ENCODE results near the gene UXS1. TPM values are rescaled to one million over a fixed set of nuclear protein-coding genes. Genes with fewer than 3 reads are reported as not detected.

UXS1 gene
- total and polyA plus RNA-seq, 2 donors = 34.3 to 47.2 TPM

- Histone ChIP-seq H3K36me3 (ENCODE audit: insufficient read depth) (no peaks in the 10 kb centered on the region), H3K4me1 (ENCODE audit: insufficient read depth) (no peaks in the 10 kb centered on the region), H3K4me3 (ENCODE audit: low read depth, low read length) (no peak overlapping the region), H3K27ac (ENCODE audit: low read depth) (peak overlapping the region; percentile 26)
- WGBS = 86% methylated on average over 13 of the region's 13 CpGs
- DNase-seq (ENCODE audit: extremely low spot score) = peak; percentile 14
Measured at GRCh38 chr2:106113361-106113966, 80.6 kb downstream of the UXS1 start.

- H3K27ac ChIP-seq (ENCODE audit: low read depth) = no peak overlapping the region
- no peaks in the 10 kb centered on the region for H3K4me1 ChIP-seq (ENCODE audit: insufficient read depth)
- no peak for DNase-seq (ENCODE audit: extremely low spot score)
- no peaks in the 10 kb centered on the region for H3K36me3 ChIP-seq (ENCODE audit: insufficient read depth)
- 96% methylated on average over 14 of the region's 14 CpGs for WGBS
- H3K4me3 ChIP-seq (ENCODE audit: low read depth, low read length) = no peak overlapping the region
Measured at GRCh38 chr2:106111882-106112571, 82.1 kb downstream of the UXS1 start.

GRCh38 chr2:106109675-106110424 is 84.3 kb downstream of the UXS1 start:
- no peak for DNase-seq (ENCODE audit: extremely low spot score)
- Histone ChIP-seq H3K27ac (ENCODE audit: low read depth) (no peak overlapping the region), H3K36me3 (ENCODE audit: insufficient read depth) (no peaks in the 10 kb centered on the region), H3K4me3 (ENCODE audit: low read depth, low read length) (no peak overlapping the region), H3K4me1 (ENCODE audit: insufficient read depth) (no peaks in the 10 kb centered on the region)
- 71% methylated on average over 13 of the region's 13 CpGs for WGBS

GRCh38 chr2:106108791-106109190 is 85.3 kb downstream of the UXS1 start:
- 63% methylated on average over 7 of the region's 7 CpGs for WGBS

GRCh38 chr2:106108351-106108750 is 85.8 kb downstream of the UXS1 start:
- H3K4me1 ChIP-seq (ENCODE audit: insufficient read depth) = no peaks in the 10 kb centered on the region
- no peak overlapping the region for H3K27ac ChIP-seq (ENCODE audit: low read depth)
- no peak for DNase-seq (ENCODE audit: extremely low spot score)
- H3K36me3 ChIP-seq (ENCODE audit: insufficient read depth) = no peaks in the 10 kb centered on the region
- H3K4me3 ChIP-seq (ENCODE audit: low read depth, low read length) = no peak overlapping the region
- WGBS = 32% methylated on average over 6 of the region's 6 CpGs

More at GRCh38 chr2:106108791-106109190, 85.3 kb downstream of the UXS1 start:
- DNase-seq (ENCODE audit: extremely low spot score) = peak; percentile 13
- no peak overlapping the region for H3K4me3 ChIP-seq (ENCODE audit: low read depth, low read length)
- H3K4me1 ChIP-seq (ENCODE audit: insufficient read depth) = no peaks in the 10 kb centered on the region
- no peaks in the 10 kb centered on the region for H3K36me3 ChIP-seq (ENCODE audit: insufficient read depth)
- no peak overlapping the region for H3K27ac ChIP-seq (ENCODE audit: low read depth)

- H3K36me3 ChIP-seq (ENCODE audit: insufficient read depth) = no peaks in the 10 kb centered on the region
- H3K4me1 ChIP-seq (ENCODE audit: insufficient read depth) = no peaks in the 10 kb centered on the region
- no peak for DNase-seq (ENCODE audit: extremely low spot score)
- 78% methylated on average over 14 of the region's 14 CpGs for WGBS
- H3K4me3 ChIP-seq (ENCODE audit: low read depth, low read length) = no peak overlapping the region
- no peak overlapping the region for H3K27ac ChIP-seq (ENCODE audit: low read depth)
Measured at GRCh38 chr2:106107509-106108131, 86.5 kb downstream of the UXS1 start.

GRCh38 chr2:106106622-106107508 is 87.2 kb downstream of the UXS1 start:
- Histone ChIP-seq H3K27ac (ENCODE audit: low read depth) (no peak overlapping the region), H3K4me1 (ENCODE audit: insufficient read depth) (no peaks in the 10 kb centered on the region), H3K4me3 (ENCODE audit: low read depth, low read length) (no peak overlapping the region), H3K36me3 (ENCODE audit: insufficient read depth) (no peaks in the 10 kb centered on the region)
- no peak for DNase-seq (ENCODE audit: extremely low spot score)
- WGBS = 86% methylated on average over 12 of the region's 12 CpGs

GRCh38 chr2:106105151-106105922 is 88.8 kb downstream of the UXS1 start:
- no peak for DNase-seq (ENCODE audit: extremely low spot score)
- WGBS = 87% methylated on average over 16 of the region's 16 CpGs

GRCh38 chr2:106104332-106105062 is 89.6 kb downstream of the UXS1 start:
- no peaks in the 10 kb centered on the region for H3K4me1 ChIP-seq (ENCODE audit: insufficient read depth)
- 56% methylated on average over 16 of the region's 16 CpGs for WGBS
- no peaks in the 10 kb centered on the region for H3K36me3 ChIP-seq (ENCODE audit: insufficient read depth)
- no peak overlapping the region for H3K4me3 ChIP-seq (ENCODE audit: low read depth, low read length)
- H3K27ac ChIP-seq (ENCODE audit: low read depth) = no peak overlapping the region
- DNase-seq (ENCODE audit: extremely low spot score) = no peak

More at GRCh38 chr2:106105151-106105922, 88.8 kb downstream of the UXS1 start:
- Histone ChIP-seq H3K36me3 (ENCODE audit: insufficient read depth) (no peaks in the 10 kb centered on the region), H3K27ac (ENCODE audit: low read depth) (no peak overlapping the region), H3K4me3 (ENCODE audit: low read depth, low read length) (no peak overlapping the region), H3K4me1 (ENCODE audit: insufficient read depth) (no peaks in the 10 kb centered on the region)

GRCh38 chr2:106099691-106100090 is 94.4 kb downstream of the UXS1 start:
- no peak for DNase-seq (ENCODE audit: extremely low spot score)
- Histone ChIP-seq H3K4me3 (ENCODE audit: low read depth, low read length) (no peak overlapping the region), H3K36me3 (ENCODE audit: insufficient read depth) (no peaks in the 10 kb centered on the region), H3K4me1 (ENCODE audit: insufficient read depth) (no peaks in the 10 kb centered on the region), H3K27ac (ENCODE audit: low read depth) (no peak overlapping the region)
- 89% methylated on average over 5 of the region's 5 CpGs for WGBS

- no peak for DNase-seq (ENCODE audit: extremely low spot score)
- Histone ChIP-seq H3K36me3 (ENCODE audit: insufficient read depth) (no peaks in the 10 kb centered on the region), H3K27ac (ENCODE audit: low read depth) (no peak overlapping the region), H3K4me3 (ENCODE audit: low read depth, low read length) (no peak overlapping the region), H3K4me1 (ENCODE audit: insufficient read depth) (no peaks in the 10 kb centered on the region)
- 71% methylated on average over 9 of the region's 9 CpGs for WGBS
Measured at GRCh38 chr2:106098664-106099063, 95.4 kb downstream of the UXS1 start.

GRCh38 chr2:106098081-106098480 is 96.0 kb downstream of the UXS1 start:
- WGBS = 77% methylated on average over 3 of the region's 3 CpGs
- no peak overlapping the region for H3K4me3 ChIP-seq (ENCODE audit: low read depth, low read length)

More at GRCh38 chr2:106098081-106098480, 96.0 kb downstream of the UXS1 start:
- Histone ChIP-seq H3K4me1 (ENCODE audit: insufficient read depth) (no peaks in the 10 kb centered on the region), H3K27ac (ENCODE audit: low read depth) (no peak overlapping the region), H3K36me3 (ENCODE audit: insufficient read depth) (no peaks in the 10 kb centered on the region)
- no peak for DNase-seq (ENCODE audit: extremely low spot score)
